Fibroblast of pulmonary artery (primary cell): ENCODE results near the gene SLC25A6.

Experiments
- DNase-seq: peaks from one replicate; pipeline ENCODE4 v3.0.0-alpha.2; 2010; ENCODE audit warnings: low read depth
- H3K4me3 ChIP-seq: replicated peaks from 2 replicates; pipeline ENCODE4 v1.5.1; 2011; ENCODE audit warnings: low read depth, mild to moderate bottlenecking, control low read depth, low read length, moderate library complexity
- TF ChIP-seq, protein P1 (sequence below): IDR thresholded peaks from 2 replicates; pipeline ENCODE4 v1.5.1; 2011; ENCODE audit warnings: mild to moderate bottlenecking, control low read depth, low read length, inconsistent platforms; ENCODE audit errors: missing control alignments

The SLC25A6 gene

DNA sequence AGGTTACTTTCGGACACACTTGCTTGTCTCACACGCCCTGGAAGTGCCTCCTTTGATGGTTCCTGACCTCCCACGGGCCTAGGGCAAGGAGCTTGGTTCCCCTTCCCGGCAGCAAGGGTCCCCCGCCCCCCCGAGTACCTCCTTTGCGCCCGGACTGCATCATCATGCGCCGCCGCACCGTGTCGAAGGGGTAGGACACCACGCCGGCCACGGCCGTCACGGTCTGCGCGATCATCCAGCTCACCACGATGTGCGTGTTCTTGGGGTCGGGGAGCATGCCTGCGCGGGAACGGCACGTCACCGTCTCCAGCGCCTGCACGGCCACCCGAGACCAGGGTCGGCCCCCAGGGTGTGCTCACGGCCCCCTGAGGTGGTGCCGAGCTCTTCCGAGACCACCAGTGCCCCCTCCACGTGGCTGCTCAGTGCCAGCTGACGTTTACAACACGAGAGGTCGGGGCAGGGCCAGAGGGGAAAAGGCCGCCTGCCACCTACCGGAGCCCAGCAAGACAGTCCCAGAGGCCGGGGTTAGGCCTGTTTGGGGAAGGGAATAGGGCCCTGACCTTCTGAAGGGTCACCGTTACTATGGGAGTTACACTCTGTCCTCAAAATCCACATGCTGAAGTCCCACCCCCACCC, 4.7 kb downstream of the SLC25A6 start:
- no peak for DNase-seq
- H3K4me3 ChIP-seq = no peak overlapping the region

DNA sequence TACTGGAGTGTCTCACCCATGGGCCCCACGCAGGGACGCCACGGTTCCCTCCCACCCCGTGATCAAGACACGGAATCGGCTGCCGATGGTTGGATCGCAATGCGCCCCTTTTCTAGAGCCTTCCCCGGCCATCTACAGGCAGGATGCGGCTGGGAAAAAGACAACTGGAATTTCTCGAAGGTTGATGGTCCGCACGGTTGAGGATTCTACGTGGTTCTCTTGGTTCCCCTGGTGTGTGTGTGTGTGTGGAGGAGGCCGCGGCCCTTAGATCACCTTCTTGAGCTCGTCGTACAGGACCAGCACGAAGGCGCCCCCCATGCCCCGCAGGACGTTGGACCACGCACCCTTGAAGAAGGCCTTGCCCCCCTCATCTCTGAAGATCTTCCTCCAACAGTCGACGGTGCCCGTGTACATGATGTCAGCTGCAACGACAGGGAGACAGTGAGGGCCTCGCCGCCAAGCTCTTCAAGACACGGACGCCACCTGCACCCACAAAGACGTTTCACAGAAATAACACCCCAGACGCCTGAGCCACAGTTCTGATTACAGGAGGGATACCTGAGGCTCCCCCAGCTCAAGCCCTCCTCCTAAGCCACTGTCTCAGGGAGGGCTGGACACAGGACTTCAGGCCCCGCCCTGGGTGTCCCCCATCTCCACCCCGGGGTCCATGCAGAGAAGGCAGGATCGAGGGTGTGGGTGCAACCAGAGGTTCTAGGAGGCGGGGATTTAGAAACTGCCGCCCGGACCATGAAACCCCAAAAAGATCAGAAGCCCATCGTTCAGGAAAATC, 5.4 kb downstream of the SLC25A6 start:
- TF ChIP-seq, protein P1, sequence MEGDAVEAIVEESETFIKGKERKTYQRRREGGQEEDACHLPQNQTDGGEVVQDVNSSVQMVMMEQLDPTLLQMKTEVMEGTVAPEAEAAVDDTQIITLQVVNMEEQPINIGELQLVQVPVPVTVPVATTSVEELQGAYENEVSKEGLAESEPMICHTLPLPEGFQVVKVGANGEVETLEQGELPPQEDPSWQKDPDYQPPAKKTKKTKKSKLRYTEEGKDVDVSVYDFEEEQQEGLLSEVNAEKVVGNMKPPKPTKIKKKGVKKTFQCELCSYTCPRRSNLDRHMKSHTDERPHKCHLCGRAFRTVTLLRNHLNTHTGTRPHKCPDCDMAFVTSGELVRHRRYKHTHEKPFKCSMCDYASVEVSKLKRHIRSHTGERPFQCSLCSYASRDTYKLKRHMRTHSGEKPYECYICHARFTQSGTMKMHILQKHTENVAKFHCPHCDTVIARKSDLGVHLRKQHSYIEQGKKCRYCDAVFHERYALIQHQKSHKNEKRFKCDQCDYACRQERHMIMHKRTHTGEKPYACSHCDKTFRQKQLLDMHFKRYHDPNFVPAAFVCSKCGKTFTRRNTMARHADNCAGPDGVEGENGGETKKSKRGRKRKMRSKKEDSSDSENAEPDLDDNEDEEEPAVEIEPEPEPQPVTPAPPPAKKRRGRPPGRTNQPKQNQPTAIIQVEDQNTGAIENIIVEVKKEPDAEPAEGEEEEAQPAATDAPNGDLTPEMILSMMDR = no peak
- DNase-seq = no peak
- no peak overlapping the region for H3K4me3 ChIP-seq

More for the DNA sequence above, 4.7 kb downstream of the SLC25A6 start:
- TF ChIP-seq, protein P1 = no peak

DNA sequence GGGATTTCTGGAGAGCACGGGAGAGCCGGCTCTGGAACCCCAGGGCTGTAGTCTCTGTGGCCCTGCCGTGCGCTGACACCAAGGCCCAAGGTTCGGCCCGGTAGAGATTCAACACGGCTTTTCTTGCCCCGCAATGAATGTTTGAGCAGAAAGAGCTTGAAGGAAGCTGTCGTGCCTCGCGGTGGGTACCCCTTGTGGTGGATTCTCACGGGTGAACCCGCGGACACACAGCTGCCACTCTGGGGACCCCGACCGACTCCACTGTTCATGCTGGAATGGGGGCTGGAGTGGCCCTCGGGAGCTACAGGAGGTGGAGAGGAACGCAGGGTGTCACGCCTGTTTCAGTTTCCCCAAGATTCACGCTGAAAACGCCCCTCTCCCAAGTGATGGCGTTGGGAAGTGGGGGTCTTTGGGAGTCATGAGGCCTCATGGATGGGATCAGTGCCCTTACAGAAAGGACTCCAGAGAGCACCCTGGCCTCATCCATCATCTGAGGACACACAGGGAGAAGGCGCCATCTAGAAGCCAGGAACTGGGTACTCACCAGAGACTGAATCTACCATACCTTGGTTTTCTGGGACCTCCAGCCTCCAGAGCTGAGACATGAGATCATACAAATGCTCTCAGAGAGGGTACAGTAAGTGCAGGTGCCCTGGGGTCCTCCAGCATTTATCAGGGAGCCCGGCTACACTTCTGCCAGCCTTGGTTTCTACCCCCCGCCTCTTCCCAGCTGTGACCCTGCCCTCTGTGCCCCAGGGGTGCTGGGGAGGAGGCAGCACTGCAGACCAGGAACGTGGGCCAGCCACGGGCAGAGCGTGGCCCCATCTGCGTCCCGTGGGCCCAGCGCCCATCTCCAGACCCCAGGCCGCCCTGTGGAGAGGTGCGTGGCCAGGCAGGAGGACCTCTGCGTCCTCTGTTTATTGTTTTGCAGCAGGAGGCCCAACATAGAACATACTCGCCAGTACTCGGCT, 6.4 kb downstream of the SLC25A6 start:
- no peak for DNase-seq
- TF ChIP-seq, protein P1 = no peak

DNA sequence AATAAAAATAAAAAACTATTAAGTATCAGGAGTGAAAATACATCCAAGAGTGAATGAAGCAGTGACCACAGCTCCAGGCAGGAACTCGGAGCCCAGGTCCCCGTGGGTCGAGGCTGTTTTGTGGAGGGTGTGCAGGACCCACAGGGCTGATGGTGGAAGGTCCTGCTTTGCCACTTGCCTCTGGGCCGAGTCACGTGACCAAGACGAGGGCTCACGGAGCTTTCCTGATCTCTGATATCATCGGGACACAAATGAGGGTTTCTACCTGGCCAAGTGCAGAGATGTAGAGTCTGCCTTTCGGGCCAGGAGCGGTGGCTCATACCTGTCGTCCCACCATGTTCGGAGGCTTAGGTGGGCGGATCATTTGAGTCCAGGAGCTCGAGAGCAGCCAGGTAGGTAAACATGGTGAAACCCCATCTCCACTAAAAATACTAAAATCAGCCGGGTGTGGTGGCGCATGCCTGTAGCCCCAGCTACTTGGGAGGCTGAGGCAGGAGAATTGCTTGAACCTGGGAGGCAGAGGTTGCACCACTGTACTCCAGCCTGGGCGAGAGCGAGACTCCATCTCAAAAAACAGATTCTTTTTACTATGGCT, 7.2 kb downstream of the SLC25A6 start:
- DNase-seq = no peak
- TF ChIP-seq, protein P1 = no peak
- H3K4me3 ChIP-seq = no peak overlapping the region

More for the DNA sequence above, 6.4 kb downstream of the SLC25A6 start:
- H3K4me3 ChIP-seq = no peak overlapping the region

DNA sequence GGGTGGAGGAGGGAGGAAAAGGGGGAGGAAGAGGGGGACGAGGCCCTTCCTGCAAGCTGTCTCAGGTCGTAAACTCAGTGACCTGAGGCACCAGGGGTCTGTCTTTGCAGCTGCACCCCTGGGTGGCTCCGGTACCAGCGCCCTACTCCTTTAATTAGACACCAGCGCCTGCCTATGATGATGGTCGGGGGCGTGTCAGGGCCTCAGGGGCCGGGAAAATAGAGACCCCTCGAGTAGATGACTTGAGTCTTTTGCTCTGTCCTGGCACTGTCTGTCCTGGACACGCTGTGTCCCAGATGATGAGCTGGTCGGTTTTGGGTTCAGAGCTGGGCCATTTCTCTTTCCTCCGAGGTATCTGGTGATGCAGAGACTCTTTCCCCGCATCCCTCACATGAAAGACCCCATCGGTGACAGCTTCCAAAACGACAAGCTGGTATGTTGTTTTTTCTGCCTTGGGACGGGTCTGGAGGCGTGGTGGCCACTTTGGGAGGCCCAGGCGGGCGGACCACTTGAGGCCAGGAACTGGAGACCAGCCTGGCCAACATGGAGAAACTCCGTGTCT, 11.2 kb downstream of the SLC25A6 start:
- TF ChIP-seq, protein P1 = no peak
- no peak for DNase-seq
- H3K4me3 ChIP-seq = no peak overlapping the region

DNA sequence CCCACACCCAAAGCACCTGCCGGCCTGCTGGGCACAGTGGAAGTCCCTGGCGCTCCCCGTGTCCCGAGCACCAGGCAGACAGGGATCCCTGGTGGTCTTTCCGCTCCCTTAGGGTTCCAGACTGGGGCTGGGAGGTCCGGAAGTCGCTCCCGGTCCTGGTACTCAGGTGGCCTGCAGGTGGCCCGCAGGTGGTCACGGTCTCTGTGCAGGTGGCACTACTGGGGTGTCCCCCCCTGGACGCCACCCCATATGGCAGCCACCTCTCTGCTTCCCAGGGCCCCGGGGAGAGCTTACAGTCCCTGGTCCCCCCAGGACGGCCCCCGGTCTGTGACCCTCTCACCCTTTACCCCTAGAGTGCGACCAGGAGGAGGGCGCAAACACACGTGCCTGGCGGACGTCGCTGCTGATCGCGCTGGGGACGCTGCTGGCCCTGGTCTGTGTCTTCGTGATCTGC, 13.6 kb downstream of the SLC25A6 start:
- TF ChIP-seq, protein P1 = no peak
- no peak for DNase-seq
- no peak overlapping the region for H3K4me3 ChIP-seq
